SU-DHL-6 (cell line): ENCODE data around the gene PRDM12.

Source experiments
- H2AFZ ChIP-seq: fragments of 200-600 bp; sonication (generic); 2 replicates; pipeline ENCODE4 v1.6.1; 2014; ENCODE audit warnings: low read depth, mild to moderate bottlenecking, moderate library complexity, mixed read lengths, antibody characterized with exemption, low read length; ENCODE audit not compliant: severe bottlenecking
- H3F3A ChIP-seq: fragments of 200-600 bp; shearing (Covaris generic); 2 replicates; pipeline ENCODE4 v1.6.0; 2016; ENCODE audit warnings: antibody characterized with exemption, mild to moderate bottlenecking; ENCODE audit not compliant: insufficient read depth
- H3K27ac ChIP-seq: fragments of 200-600 bp; sonication (generic); 2 replicates; pipeline ENCODE4 v1.5.1; 2016; ENCODE audit warnings: low read depth, mild to moderate bottlenecking, low read length, moderate library complexity, mixed read lengths
- H3K27me3 ChIP-seq: fragments of 200-600 bp; sonication (generic), shearing (Covaris generic); 2 replicates; pipeline ENCODE4 v1.6.0; 2014; ENCODE audit warnings: mild to moderate bottlenecking, low read length
- H3K36me3 ChIP-seq: fragments of 200-600 bp; sonication (generic); 2 replicates; pipeline ENCODE4 v1.6.1; 2014; ENCODE audit warnings: mild to moderate bottlenecking, low read length, mixed read lengths
- H3K4me2 ChIP-seq: fragments of 300-600, 200-600 bp; shearing (Covaris generic), sonication (generic); 2 replicates; pipeline ENCODE4 v1.6.0; 2014; ENCODE audit warnings: low read length, low read depth, mild to moderate bottlenecking; ENCODE audit not compliant: poor library complexity, severe bottlenecking
- H3K4me3 ChIP-seq: fragments of 200-600 bp; sonication (generic); 2 replicates; pipeline ENCODE4 v1.5.1; 2014; ENCODE audit warnings: antibody characterized with exemption, low read length, mild to moderate bottlenecking, mixed read lengths; ENCODE audit not compliant: insufficient read depth, poor library complexity, severe bottlenecking
- H3K79me2 ChIP-seq: fragments of 200-600 bp; sonication (generic); 2 replicates; pipeline ENCODE4 v1.6.1; 2014; ENCODE audit warnings: mild to moderate bottlenecking, low read length, moderate library complexity; ENCODE audit not compliant: insufficient read depth
- H3K9ac ChIP-seq: fragments of 200-600 bp; sonication (generic); 2 replicates; pipeline ENCODE4 v1.7.0; 2014; ENCODE audit warnings: mild to moderate bottlenecking, low read length
- H3K9me2 ChIP-seq: fragments of 200-600 bp; sonication (generic); replicated peaks from 2 replicates; pipeline ENCODE4 v1.6.1; 2014; ENCODE audit warnings: low read length; ENCODE audit not compliant: insufficient read depth
- H3K9me3 ChIP-seq: fragments of 200-600 bp; sonication (generic); 2 replicates; pipeline ENCODE4 v1.6.1; 2014; ENCODE audit warnings: low read length, mixed read lengths; ENCODE audit not compliant: insufficient read depth
- H4K20me1 ChIP-seq: fragments of 200-600 bp; sonication (generic); 2 replicates; pipeline ENCODE4 v1.6.1; 2014; ENCODE audit warnings: low read depth, mild to moderate bottlenecking, antibody characterized with exemption, low read length, moderate library complexity, mixed read lengths
- EZH2phosphoT487 ChIP-seq: fragments of 200-600 bp; sonication (generic), shearing (Covaris generic); conservative IDR thresholded peaks from 2 replicates; pipeline ENCODE4 v1.6.1; 2018; ENCODE audit warnings: mild to moderate bottlenecking, antibody characterized with exemption, low read length, moderate library complexity, mixed read lengths
- TF ChIP-seq, protein P1 (sequence below): fragments of 200-600 bp; sonication (generic); IDR thresholded peaks from one replicate; pipeline ENCODE4 v1.5.1; 2017; ENCODE audit warnings: antibody characterized with exemption, mild to moderate bottlenecking, low read length, moderate library complexity; ENCODE audit not compliant: insufficient read depth, poor library complexity, severe bottlenecking

The PRDM12 gene

GRCh38 chr9:130634801-130635200, 29.6 kb upstream of the PRDM12 start:
- H3K36me3 ChIP-seq, result no peaks in the 10 kb centered on the region
- peaks cover 6% of the 10 kb centered on the region; the same call in 1 of the 2 replicates for H3F3A ChIP-seq
- H3K27ac ChIP-seq, result no peak overlapping the region
- no peaks in the 10 kb centered on the region for H3K79me2 ChIP-seq
- H3K9me3 ChIP-seq, result no peaks in the 10 kb centered on the region
- H4K20me1 ChIP-seq, result no peaks in the 10 kb centered on the region
- no peak overlapping the region for H2AFZ ChIP-seq
- H3K4me3 ChIP-seq, result no peak overlapping the region
- H3K27me3 ChIP-seq, result no peaks in the 10 kb centered on the region
- H3K4me2 ChIP-seq, result no peak overlapping the region
- TF ChIP-seq, protein P1, sequence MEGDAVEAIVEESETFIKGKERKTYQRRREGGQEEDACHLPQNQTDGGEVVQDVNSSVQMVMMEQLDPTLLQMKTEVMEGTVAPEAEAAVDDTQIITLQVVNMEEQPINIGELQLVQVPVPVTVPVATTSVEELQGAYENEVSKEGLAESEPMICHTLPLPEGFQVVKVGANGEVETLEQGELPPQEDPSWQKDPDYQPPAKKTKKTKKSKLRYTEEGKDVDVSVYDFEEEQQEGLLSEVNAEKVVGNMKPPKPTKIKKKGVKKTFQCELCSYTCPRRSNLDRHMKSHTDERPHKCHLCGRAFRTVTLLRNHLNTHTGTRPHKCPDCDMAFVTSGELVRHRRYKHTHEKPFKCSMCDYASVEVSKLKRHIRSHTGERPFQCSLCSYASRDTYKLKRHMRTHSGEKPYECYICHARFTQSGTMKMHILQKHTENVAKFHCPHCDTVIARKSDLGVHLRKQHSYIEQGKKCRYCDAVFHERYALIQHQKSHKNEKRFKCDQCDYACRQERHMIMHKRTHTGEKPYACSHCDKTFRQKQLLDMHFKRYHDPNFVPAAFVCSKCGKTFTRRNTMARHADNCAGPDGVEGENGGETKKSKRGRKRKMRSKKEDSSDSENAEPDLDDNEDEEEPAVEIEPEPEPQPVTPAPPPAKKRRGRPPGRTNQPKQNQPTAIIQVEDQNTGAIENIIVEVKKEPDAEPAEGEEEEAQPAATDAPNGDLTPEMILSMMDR, result no peak
- no peak for TF ChIP-seq EZH2phosphoT487
- H3K9me2 ChIP-seq, result no peaks in the 10 kb centered on the region
- no peak overlapping the region for H3K9ac ChIP-seq

DNA sequence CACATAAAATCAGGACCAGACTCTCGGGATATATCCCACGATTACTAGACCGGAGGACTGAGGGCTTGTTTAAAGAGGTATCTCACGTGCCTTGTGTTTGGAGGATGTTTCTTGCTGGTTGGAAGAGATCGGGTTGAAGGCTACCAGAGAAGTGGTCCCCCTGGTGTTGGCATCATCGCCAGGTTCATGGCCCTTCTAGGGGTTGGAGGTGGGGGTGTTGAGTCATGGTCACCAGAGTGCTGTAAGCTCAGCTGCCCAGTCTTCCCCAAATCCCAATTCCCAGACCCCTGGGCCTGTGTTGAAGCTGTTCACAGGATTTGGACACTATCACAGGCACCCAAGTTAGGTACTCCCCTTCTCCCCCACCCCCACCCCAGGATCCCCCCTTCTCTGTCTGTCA, 29.1 kb upstream of the PRDM12 start:
- TF ChIP-seq EZH2phosphoT487, result no peak
- TF ChIP-seq, protein P1, result no peak
- Histone ChIP-seq H3K79me2 (no peaks in the 10 kb centered on the region), H3K27me3 (no peaks in the 10 kb centered on the region), H3K27ac (no peak overlapping the region), H3K9ac (no peak overlapping the region), H3K4me2 (no peak overlapping the region), H3F3A (peaks cover 6% of the 10 kb centered on the region; the same call in 1 of the 2 replicates), H3K9me3 (no peaks in the 10 kb centered on the region), H2AFZ (no peak overlapping the region), H3K36me3 (no peaks in the 10 kb centered on the region), H4K20me1 (no peaks in the 10 kb centered on the region), H3K4me3 (no peak overlapping the region), H3K9me2 (no peaks in the 10 kb centered on the region)

DNA sequence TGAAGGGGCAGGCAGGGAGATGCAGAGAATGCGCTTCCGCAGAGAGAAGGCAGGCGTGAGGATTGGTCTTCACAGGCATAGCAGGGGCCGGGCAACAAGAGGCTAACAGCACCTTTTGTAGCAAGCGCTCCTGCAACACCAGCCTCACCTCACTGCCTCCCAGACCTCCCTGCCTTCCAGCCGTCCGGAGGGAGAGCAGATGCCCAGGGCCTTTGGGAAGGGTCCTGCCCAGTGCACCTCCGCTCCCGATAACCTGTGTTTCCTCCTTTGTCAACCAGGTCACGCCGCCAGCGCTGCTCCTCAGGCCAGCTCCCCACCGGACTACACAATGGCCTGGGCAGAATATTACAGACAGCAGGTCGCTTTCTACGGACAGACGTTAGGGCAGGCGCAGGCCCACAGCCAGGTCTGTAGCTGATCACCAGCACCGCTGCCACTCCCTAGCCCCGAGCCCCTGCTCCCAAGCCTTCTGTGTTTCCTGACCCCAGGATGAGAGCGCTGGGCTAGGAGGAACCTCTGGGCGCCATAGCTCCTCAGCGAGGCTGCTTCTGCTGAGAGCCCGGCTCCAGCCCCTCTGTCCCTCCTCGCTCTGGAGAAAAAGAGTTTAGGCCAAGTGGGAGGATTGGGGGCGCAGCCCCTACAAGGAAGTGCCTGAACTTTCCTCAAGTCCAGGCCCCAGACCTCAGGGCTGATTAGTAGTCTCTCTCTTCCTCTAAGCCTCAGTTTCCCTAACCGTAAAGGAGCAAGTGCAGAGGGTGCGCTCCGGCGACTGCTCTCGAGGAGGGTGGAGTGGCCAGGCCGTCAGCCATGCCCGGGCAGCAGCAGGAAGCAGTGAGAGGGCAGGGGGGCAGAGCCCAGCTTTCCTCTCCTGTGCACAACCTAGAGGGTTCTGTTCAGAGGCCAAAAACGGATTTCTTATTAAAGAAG, 28.4 kb upstream of the PRDM12 start:
- Histone ChIP-seq H3K4me2 (no peak overlapping the region), H3F3A (peaks cover 6% of the 10 kb centered on the region; the same call in 1 of the 2 replicates), H3K9me2 (no peaks in the 10 kb centered on the region), H4K20me1 (no peaks in the 10 kb centered on the region), H3K27ac (no peak overlapping the region), H2AFZ (no peak overlapping the region), H3K9ac (no peak overlapping the region), H3K27me3 (no peaks in the 10 kb centered on the region), H3K4me3 (no peak overlapping the region), H3K79me2 (no peaks in the 10 kb centered on the region), H3K9me3 (no peaks in the 10 kb centered on the region), H3K36me3 (no peaks in the 10 kb centered on the region)
- TF ChIP-seq, protein P1, result no peak
- no peak for TF ChIP-seq EZH2phosphoT487
